ENCODE data around the gene FRYL.
"Not testable (repeated sequence)": the region's sequence is repeated elsewhere in the genome, so short reads cannot be mapped to it uniquely, and the experiment has no call there.

FRYL gene

DNA sequence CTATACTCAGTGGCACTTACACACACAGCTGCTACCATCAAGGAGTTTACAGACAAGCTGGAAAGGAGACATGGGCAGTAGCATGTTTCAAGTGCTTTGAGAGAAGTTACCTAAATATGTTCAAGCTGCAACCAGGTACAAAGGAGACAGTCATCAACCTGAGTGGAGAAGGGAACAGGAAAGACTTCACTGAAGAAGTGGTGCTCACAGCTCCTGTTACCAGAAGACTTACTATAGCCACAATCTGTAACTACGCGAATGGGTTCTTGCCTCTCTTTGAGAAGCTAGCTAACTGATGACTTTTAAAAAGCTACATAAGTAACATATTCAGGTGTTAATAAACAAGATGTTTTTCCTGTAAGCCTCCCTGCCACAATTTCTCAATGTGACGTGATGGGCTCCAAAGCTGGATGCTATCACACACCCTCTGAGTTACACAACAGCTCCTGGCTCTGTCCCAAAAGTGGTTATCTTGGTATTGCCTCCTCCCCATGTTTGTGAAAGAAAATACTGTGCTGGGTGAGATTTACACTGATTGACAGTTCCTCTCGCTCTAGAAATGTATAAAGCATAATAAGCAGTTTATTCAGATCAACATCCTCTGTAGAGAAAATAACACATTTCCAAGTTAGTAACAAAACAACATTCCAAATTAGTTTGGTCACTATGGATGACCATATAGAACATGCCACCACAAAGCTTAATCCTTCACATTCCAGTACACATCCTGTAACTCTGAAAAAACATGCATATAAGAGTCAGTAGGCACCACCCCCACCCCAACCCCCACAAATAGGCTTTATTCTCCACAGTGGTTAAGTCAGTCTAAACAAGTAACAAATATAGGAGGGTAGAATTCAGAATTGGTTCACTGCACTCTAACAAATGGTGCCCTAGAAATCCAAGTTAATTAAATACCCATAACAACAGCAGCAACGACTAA is 81.8 kb downstream of the FRYL start:
- peak in 1 of 51 donors; percentile 7 for DNase-seq

- DNase-seq: not testable (repeated sequence)
Observed at GRCh38 chr4:48697516-48697915, 82.6 kb downstream of the FRYL start.

GRCh38 chr4:48694824-48695223 is 85.3 kb downstream of the FRYL start:
- DNase-seq: no peak

DNA sequence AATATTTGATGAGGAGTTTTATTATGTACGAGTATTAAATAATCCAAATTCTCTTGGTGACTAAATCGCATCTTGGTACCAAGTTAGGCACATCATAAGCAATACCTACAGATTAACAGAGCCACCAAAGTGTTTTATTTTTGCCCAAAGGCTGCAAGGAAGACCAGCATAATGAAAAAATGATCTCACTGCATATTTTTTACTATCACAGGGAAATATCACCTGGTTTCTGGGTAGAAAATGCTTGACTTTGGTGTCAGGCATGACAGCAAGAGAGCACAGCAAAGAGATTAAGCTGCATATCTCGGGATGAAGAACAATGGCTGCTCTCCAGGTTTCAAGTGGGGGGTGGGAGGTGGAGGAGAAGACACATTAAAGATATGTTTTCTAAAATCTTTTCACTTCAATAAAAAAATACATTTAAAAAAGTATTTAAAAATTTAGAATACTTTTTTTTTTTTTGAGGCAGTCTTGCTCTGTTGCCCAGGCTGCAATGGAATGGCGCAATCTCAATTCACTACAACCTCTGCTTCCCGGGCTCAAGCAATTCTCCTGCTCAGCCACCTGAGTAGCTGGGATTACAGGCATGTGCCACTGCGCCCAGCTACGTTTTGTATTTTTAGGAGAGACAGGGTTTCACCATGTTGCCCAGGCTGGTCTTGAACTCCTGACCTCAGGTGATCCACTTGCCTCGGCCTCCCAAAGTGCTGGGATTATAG is 86.1 kb downstream of the FRYL start:
- DNase-seq: no peak

- DNase-seq: no peak
Observed at GRCh38 chr4:48692897-48693296, 87.2 kb downstream of the FRYL start.

- no peak for DNase-seq
Observed at GRCh38 chr4:48692044-48692443, 88.0 kb downstream of the FRYL start.

- DNase-seq: no peak
Observed at GRCh38 chr4:48688953-48689352, 91.1 kb downstream of the FRYL start.

GRCh38 chr4:48687313-48688051 is 92.6 kb downstream of the FRYL start:
- no peak for DNase-seq

DNA sequence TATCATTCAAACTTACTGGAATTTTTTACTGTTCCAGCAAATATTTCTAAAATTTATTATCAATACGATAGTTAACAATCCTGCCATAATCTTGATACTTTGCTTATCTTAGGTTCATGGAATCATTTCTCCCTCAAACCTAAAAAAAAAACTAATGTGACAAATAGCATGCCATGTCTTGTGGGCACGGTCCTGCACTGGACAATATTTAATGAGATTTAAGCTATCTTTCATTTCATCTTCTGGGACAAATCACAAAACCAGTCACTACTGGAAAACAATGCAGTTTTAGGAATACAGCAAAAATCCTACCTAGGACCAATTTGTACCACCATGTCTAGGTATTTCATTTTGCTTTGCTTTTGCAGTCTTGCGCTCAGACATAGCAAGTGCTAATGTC is 93.7 kb downstream of the FRYL start:
- DNase-seq: no peak

DNA sequence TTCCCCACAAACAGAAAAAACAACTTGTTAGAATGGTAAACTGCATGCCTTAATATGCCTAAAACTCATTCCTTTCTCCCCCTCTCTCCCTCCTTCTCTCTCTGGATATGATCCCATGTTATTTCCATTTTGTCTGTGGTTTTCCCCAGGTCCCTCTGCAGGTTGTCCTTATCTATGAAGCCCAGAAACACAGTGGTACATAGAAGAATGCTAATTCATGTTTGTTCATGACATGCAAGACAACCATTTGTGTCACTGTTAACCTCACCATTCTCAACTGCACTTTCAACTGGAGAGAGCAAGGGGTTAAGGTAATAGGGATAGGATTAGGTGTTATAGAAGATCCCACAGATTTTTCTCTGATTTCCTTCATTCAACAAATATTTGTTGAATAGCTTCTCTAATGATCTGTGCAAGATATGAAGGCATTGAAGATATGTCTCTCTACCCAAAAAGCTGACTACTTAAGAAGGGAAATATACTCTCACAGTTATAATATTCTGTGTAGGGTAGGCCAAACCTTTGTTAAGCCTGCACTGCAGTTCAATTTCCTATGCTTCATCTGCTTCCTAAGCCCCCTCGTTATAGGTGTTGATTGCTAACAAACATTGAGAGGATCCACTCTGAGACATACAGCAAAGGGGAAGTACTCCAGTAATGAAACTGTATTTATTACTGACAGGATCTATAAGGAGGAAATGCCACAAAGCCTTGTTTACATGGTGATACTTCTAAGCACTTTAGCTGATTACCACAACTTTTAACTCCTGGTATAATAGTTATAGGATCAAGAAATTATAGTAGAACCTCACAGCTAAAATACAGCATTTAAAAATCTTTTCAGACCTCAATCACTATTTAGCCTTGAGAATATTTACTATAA is 96.1 kb downstream of the FRYL start:
- no peak for DNase-seq

- not testable (repeated sequence) for DNase-seq
Observed at GRCh38 chr4:48682870-48683269, 97.2 kb downstream of the FRYL start.

GRCh38 chr4:48681856-48682255 is 98.2 kb downstream of the FRYL start:
- DNase-seq: no peak

DNA sequence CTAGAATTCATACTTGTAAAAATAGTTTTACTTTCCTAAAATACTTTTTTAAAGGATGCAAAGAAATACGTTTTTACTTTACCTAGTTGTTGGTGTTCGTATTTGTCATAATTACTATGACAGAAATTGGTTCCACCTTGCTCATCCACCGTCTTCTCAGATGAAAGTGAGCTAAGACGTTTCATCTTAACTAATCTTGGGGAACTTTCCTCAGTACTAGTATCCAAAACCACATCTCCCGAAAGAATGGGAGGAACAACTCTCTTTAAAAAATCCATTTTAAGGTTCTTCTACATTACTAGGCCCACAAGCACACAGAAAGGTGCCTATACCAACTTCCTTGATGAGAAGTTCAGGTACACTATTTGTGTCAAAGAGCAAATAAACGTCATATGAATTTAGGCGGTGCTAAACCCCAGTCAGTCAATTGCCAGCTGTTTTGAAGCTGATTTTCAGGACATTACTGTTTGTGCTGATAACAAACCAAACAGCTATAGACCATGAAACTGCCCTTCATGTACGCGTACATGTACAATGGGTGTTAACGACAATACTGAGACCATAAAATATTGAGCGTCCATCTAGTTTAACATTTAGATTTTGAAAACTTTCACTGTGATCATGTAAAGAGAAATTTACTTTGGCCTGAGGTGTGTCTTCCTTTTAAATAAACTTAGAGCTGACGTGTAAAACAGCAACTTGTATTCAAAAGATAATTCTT is 99.1 kb downstream of the FRYL start:
- DNase-seq: no peak

GRCh38 chr4:48673537-48673936 is 106.5 kb downstream of the FRYL start:
- DNase-seq: no peak

DNA sequence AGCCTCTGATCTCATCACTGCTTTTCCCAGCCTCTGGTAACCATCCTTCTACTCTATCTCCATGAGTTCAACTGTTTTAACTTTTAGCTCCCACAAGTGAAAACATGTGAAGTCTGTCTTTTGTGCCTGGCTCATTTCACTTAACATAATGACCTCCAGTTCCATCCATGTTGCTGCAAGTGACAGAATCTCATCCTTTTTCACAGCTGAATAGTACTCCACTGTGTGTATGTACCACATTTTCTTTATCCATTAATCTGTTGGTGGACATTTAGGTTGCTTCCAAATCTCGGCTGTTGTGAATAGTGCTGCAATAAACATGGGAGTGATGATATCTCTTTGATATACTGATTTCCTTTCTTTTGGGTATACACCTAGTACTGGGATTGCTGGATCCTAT is 109.5 kb downstream of the FRYL start:
- no peak for DNase-seq

GRCh38 chr4:48669086-48669485 is 111.0 kb downstream of the FRYL start:
- DNase-seq: no peak

DNA sequence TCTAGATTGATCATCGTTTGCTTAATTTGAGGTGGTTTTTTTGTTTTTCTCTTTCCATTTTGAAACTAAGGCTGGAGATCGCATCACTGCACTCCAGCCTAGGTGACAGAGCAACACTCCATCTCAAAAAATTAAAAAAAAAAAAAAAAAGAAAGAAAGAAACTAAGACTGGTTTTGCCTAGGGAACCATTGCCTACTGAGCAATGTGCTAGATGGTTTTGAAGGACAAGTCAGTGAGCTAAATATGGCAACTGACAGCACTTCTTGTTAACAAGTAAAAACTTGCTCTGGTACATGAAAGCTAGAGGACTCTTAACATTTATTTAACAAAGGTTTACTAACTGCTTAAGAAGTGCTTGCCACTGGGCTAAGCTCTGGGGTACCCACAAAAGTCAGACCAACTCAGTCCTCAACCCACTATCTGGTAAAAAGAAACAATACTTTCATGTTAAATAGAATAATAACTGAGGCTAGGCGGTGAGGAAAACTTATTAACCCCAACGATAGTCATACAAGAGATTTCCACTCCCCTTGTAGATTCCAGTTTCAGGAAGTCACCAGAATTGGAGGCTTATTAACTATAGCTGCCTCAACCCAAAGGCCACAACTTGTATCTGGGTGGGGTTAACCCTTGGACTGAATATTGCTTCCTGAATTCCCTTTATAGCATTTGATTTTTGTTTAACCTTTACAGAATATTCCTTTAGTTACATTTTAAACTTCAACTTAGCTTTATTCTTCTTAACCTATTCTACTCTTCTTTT is 111.6 kb downstream of the FRYL start:
- DNase-seq: no peak

GRCh38 chr4:48667148-48667547 is 112.9 kb downstream of the FRYL start:
- no peak for DNase-seq

DNA sequence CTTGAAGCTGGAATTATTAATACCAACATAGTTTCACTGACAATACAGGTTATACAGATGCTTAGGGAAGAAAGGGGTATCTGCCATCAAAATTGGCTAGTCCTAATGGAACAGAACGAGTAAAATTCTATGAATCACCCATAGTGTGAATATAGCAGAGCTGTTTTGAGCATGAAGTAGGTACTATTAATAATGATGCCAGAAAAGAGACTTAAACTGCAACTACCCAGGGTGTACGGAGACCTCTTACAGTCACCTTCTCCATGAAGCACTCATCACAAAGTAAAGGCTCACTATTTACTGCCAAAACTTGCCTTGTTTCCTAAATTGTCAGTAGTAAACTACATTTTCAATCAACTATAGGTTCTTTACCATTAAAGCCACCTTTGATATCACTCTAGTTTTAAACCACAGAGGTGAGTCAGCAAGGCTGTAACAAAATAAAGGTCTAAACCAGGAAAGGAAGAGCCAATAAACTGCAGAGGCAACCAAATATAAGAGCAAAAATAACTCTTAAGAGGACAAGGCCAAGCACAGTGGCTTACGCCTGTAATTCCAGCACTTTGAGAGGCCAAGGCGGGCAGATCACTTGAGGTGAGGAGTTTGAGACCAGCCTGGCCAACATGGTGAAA is 114.4 kb downstream of the FRYL start:
- DNase-seq: no peak
